ENCODE results near the gene ATG16L2.

GRCh38 chr11:72773291-72773690, 40.9 kb upstream of the ATG16L2 start:
- no peak for TF ChIP-seq CTCF (IDR thresholded peaks at IDR 0.05; ENCODE audit: extremely low read depth in 1 of 2, insufficient read depth in 1 of 2, low read depth in 1 of 2, low read length in 2 of 2)
- no peak for TF ChIP-seq EZH2 (IDR thresholded peaks at IDR 0.05; ENCODE audit: borderline replicate concordance, low read depth, low read length, severe bottlenecking)
- TF ChIP-seq POLR2AphosphoS5 (IDR thresholded peaks at IDR 0.05; ENCODE audit: insufficient read depth, low read depth, low read length) = no peak
- TF ChIP-seq MAX (IDR thresholded peaks at IDR 0.05; ENCODE audit: insufficient read depth, insufficient read length) = no peak
- no peak for TF ChIP-seq JUN (IDR thresholded peaks at IDR 0.05; ENCODE audit: borderline replicate concordance, insufficient read depth, insufficient read length, low read depth)
- no peak for TF ChIP-seq POLR2A (IDR thresholded peaks at IDR 0.05; ENCODE audit: low read depth, low read length)
- TF ChIP-seq MYC (IDR thresholded peaks at IDR 0.05; ENCODE audit: low read depth, low read length) = no peak

Data from endothelial cell of umbilical vein (primary cell).